ENCODE data around the gene NR2F6.

NR2F6 gene

GRCh38 chr19:17219286-17219685 is 26.4 kb downstream of the NR2F6 start:
- no peak overlapping the region for H3K27ac ChIP-seq (ENCODE audit: low read depth, low read length)
- no peaks in the 10 kb centered on the region; the same call in 1 of the 2 replicates for H3K4me1 ChIP-seq (ENCODE audit: insufficient read depth, low read length)
- no peak overlapping the region for H3K9ac ChIP-seq (ENCODE audit: low read depth, low read length)
- WGBS, result 90% methylated on average over 8 of the region's 8 CpGs
- no peaks in the 10 kb centered on the region for H3K27me3 ChIP-seq (ENCODE audit: insufficient read depth, low read length)
- H3K4me3 ChIP-seq (ENCODE audit: low read length), result no peak overlapping the region
- H3K36me3 ChIP-seq (ENCODE audit: insufficient read depth, low read length), result peaks cover 16% of the 10 kb centered on the region
- no peaks in the 10 kb centered on the region for H3K9me3 ChIP-seq (ENCODE audit: insufficient read depth, low read depth, low read length)

GRCh38 chr19:17216058-17216670 is 29.6 kb downstream of the NR2F6 start:
- whole genome bisulfite sequencing, result 95% methylated on average over 13 of the region's 13 CpGs
- H3K4me3 ChIP-seq (ENCODE audit: low read length), result peak overlapping the region; percentile 86
- no peaks in the 10 kb centered on the region for H3K27me3 ChIP-seq (ENCODE audit: insufficient read depth, low read length)
- no peaks in the 10 kb centered on the region; the same call in 1 of the 2 replicates for H3K4me1 ChIP-seq (ENCODE audit: insufficient read depth, low read length)
- no peak overlapping the region for H3K9ac ChIP-seq (ENCODE audit: low read depth, low read length)
- H3K36me3 ChIP-seq (ENCODE audit: insufficient read depth, low read length), result peaks cover 22% of the 10 kb centered on the region
- no peaks in the 10 kb centered on the region for H3K9me3 ChIP-seq (ENCODE audit: insufficient read depth, low read depth, low read length)
- peak overlapping the region; percentile 43; the same call in 1 of the 2 replicates for H3K27ac ChIP-seq (ENCODE audit: low read depth, low read length)

DNA sequence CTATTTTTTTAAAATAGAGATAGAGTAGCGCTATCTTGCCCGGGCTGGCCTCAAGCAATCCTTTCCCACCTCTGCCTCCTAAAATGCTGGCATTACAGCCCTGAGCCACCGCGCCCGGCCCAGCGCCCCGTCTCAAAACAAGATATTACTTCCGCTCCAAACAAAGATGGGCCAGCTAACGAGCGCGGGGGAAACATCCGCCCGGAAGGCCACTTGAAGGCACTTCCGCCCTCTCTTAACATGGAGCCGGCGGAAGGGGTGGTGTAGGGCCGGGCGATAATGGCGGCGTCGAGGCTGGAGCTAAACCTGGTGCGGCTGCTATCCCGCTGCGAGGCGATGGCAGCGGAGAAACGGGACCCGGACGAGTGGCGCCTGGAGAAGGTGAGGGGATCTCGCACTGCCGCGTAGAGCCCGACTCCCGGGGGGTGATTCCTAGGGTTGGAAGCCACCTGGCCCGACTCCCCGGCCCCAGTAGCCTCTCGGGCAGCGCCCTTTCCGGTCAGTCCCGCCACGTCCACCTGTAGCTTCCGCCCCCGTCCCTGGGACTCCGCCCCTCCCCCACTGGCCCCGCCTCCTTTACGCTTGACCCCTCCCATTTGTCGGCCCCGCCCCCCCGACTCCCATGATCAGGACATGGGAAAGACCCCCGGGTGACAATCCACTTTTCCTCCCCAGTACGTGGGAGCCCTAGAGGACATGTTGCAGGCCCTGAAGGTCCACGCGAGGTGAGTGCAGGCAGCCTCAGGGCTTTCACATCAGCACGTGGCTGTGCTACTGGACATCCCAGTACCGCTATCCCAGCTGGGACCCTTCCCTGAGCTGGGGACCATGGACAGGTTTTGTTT is 30.4 kb downstream of the NR2F6 start, which contains the start of gene USE1:
USE1 (plus strand) TSS at position 231 of the 845 bp plus-strand sequence; CDS start at position 280, 49 bp downstream.
- peaks cover 30% of the 10 kb centered on the region for H3K36me3 ChIP-seq (ENCODE audit: insufficient read depth, low read length)

GRCh38 chr19:17214508-17215126 is 31.1 kb downstream of the NR2F6 start:
- no peaks in the 10 kb centered on the region for H3K9me3 ChIP-seq (ENCODE audit: insufficient read depth, low read depth, low read length)
- H3K27ac ChIP-seq (ENCODE audit: low read depth, low read length), result peak overlapping the region; percentile 97
- no peaks in the 10 kb centered on the region for H3K27me3 ChIP-seq (ENCODE audit: insufficient read depth, low read length)
- WGBS, result 38% methylated on average over 16 of the region's 16 CpGs
- peaks cover 4% of the 10 kb centered on the region; the same call in 1 of the 2 replicates for H3K4me1 ChIP-seq (ENCODE audit: insufficient read depth, low read length)
- H3K9ac ChIP-seq (ENCODE audit: low read depth, low read length), result peak overlapping the region; percentile 97
- H3K4me3 ChIP-seq (ENCODE audit: low read length), result peak overlapping the region; percentile 86
- peaks cover 33% of the 10 kb centered on the region for H3K36me3 ChIP-seq (ENCODE audit: insufficient read depth, low read length)

More for the DNA sequence above, 30.4 kb downstream of the NR2F6 start, which contains the start of gene USE1:
- H3K9me3 ChIP-seq (ENCODE audit: insufficient read depth, low read depth, low read length), result no peaks in the 10 kb centered on the region
- no peaks in the 10 kb centered on the region; the same call in 1 of the 2 replicates for H3K4me1 ChIP-seq (ENCODE audit: insufficient read depth, low read length)
- peak within 1 kb of the TSS; percentile 97 for H3K27ac ChIP-seq (ENCODE audit: low read depth, low read length)
- WGBS, result 3% methylated on average over 56 of the region's 56 CpGs
- H3K27me3 ChIP-seq (ENCODE audit: insufficient read depth, low read length), result no peaks in the 10 kb centered on the region
- H3K9ac ChIP-seq (ENCODE audit: low read depth, low read length), result peak within 1 kb of the TSS; percentile 97
- H3K4me3 ChIP-seq (ENCODE audit: low read length), result peak within 1 kb of the TSS; percentile 86

GRCh38 chr19:17213334-17213733 is 32.4 kb downstream of the NR2F6 start:
- H3K9ac ChIP-seq (ENCODE audit: low read depth, low read length), result no peak overlapping the region
- H3K9me3 ChIP-seq (ENCODE audit: insufficient read depth, low read depth, low read length), result no peaks in the 10 kb centered on the region
- H3K4me3 ChIP-seq (ENCODE audit: low read length), result no peak overlapping the region
- peaks cover 4% of the 10 kb centered on the region; the same call in 1 of the 2 replicates for H3K4me1 ChIP-seq (ENCODE audit: insufficient read depth, low read length)
- H3K27me3 ChIP-seq (ENCODE audit: insufficient read depth, low read length), result no peaks in the 10 kb centered on the region
- peaks cover 32% of the 10 kb centered on the region for H3K36me3 ChIP-seq (ENCODE audit: insufficient read depth, low read length)
- 94% methylated on average over 5 of the region's 5 CpGs for WGBS
- no peak overlapping the region for H3K27ac ChIP-seq (ENCODE audit: low read depth, low read length)

DNA sequence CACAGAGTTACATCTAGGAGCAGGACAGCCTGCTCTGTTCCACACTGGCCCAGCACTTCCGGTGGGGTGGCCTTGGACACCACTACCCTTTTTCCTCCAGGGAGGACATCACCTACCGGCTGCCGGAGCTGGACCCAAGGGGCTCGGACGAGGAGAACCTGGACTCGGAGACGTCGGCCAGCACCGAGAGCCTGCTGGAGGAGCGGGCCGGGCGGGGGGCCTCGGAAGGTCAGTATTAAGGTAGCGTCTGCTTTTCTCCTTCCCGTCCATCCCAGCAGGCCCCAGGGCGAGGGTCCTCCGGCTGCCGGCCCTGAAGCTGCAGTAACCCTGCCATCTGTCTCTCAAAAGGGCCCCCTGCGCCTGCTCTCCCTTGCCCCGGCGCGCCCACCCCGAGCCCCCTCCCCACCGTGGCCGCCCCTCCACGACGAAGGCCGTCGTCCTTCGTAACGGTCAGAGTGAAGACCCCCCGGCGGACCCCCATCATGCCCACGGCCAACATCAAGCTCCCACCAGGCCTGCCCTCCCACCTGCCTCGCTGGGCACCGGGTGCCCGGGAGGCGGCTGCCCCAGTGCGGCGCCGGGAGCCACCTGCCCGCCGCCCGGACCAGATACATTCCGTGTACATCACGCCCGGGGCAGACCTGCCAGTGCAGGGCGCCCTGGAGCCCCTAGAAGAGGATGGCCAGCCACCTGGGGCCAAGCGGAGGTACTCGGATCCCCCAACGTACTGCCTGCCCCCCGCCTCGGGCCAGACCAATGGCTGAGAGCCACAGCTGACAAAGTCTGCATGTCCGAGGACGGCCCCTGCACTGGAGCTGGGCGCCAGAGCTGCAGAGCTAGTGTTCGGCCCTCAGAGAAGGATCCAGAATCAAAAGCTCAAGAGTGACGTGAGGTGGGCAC is 33.9 kb downstream of the NR2F6 start:
- Histone ChIP-seq H3K9me3 (ENCODE audit: insufficient read depth, low read depth, low read length) (no peaks in the 10 kb centered on the region), H3K27ac (ENCODE audit: low read depth, low read length) (no peak overlapping the region), H3K4me1 (ENCODE audit: insufficient read depth, low read length) (peaks cover 4% of the 10 kb centered on the region; the same call in 1 of the 2 replicates), H3K36me3 (ENCODE audit: insufficient read depth, low read length) (peaks cover 20% of the 10 kb centered on the region), H3K27me3 (ENCODE audit: insufficient read depth, low read length) (no peaks in the 10 kb centered on the region), H3K4me3 (ENCODE audit: low read length) (no peak overlapping the region), H3K9ac (ENCODE audit: low read depth, low read length) (no peak overlapping the region)
- 95% methylated on average over 58 of the region's 58 CpGs for WGBS

GRCh38 chr19:17210296-17210695 is 35.4 kb downstream of the NR2F6 start:
- whole genome bisulfite sequencing, result 96% methylated on average over 14 of the region's 14 CpGs
- H3K4me3 ChIP-seq (ENCODE audit: low read length), result no peak overlapping the region
- H3K9me3 ChIP-seq (ENCODE audit: insufficient read depth, low read depth, low read length), result no peaks in the 10 kb centered on the region
- H3K4me1 ChIP-seq (ENCODE audit: insufficient read depth, low read length), result peaks cover 4% of the 10 kb centered on the region; the same call in 1 of the 2 replicates
- H3K27me3 ChIP-seq (ENCODE audit: insufficient read depth, low read length), result no peaks in the 10 kb centered on the region
- H3K27ac ChIP-seq (ENCODE audit: low read depth, low read length), result no peak overlapping the region
- H3K36me3 ChIP-seq (ENCODE audit: insufficient read depth, low read length), result peaks cover 23% of the 10 kb centered on the region
- no peak overlapping the region for H3K9ac ChIP-seq (ENCODE audit: low read depth, low read length)

GRCh38 chr19:17209126-17210036 is 36.3 kb downstream of the NR2F6 start:
- no peak overlapping the region for H3K9ac ChIP-seq (ENCODE audit: low read depth, low read length)
- WGBS, result 49% methylated on average over 24 of the region's 28 CpGs
- H3K27ac ChIP-seq (ENCODE audit: low read depth, low read length), result 0 out of 2 replicates have a peak overlapping the region, but pooled peaks have one; percentile 14
- H3K36me3 ChIP-seq (ENCODE audit: insufficient read depth, low read length), result peaks cover 25% of the 10 kb centered on the region
- peaks cover 4% of the 10 kb centered on the region; the same call in 1 of the 2 replicates for H3K4me1 ChIP-seq (ENCODE audit: insufficient read depth, low read length)
- H3K27me3 ChIP-seq (ENCODE audit: insufficient read depth, low read length), result no peaks in the 10 kb centered on the region
- no peak overlapping the region for H3K4me3 ChIP-seq (ENCODE audit: low read length)
- no peaks in the 10 kb centered on the region for H3K9me3 ChIP-seq (ENCODE audit: insufficient read depth, low read depth, low read length)

DNA sequence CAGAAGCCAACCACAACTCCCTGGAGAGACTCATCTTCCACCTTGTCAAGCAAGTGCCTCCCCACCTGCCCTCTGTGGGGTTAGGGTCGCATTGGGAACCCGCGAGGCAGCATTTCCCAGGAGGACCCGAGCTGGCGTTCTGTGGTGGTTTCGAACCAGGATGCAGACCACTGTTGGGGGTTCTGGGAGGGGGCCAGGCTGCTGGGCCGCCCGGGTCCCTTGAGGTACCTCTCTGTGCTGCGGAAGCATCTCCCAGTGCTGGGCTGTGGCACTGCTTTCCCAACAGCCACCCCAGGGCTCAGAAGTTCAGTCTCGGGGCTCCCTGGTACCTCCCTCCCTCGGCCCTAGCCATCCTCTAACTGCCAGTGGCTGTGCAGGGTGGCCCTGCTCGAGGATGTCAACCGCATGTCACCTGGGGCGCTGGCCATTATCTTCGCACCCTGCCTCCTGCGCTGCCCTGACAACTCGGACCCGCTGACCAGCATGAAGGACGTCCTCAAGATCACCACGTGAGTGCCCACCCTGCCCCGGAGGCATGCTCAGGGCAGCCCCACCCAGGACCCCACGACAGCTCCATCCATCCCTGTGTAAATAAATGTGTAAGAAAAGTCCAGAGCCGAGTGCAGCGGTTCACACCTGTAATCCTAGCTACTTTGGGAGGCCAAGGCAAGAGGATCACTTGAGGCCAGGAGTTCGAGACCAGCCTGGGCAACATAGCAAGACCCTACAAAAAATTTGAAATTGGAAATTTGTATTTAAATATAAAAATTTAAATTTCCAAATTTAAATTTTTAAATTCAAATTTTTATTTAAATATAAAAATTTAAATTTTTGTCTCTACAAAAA is 38.8 kb downstream of the NR2F6 start:
- Histone ChIP-seq H3K4me1 (ENCODE audit: insufficient read depth, low read length) (peaks cover 4% of the 10 kb centered on the region; the same call in 1 of the 2 replicates), H3K27me3 (ENCODE audit: insufficient read depth, low read length) (no peaks in the 10 kb centered on the region), H3K27ac (ENCODE audit: low read depth, low read length) (no peak overlapping the region), H3K36me3 (ENCODE audit: insufficient read depth, low read length) (peaks cover 36% of the 10 kb centered on the region), H3K4me3 (ENCODE audit: low read length) (no peak overlapping the region), H3K9me3 (ENCODE audit: insufficient read depth, low read depth, low read length) (no peaks in the 10 kb centered on the region), H3K9ac (ENCODE audit: low read depth, low read length) (no peak overlapping the region)
- 97% methylated on average over 24 of the region's 25 CpGs for WGBS

Data from HUES64 (cell line).